ENCODE results near the gene RNLS.

Gene RNLS

GRCh38 chr10:88551246-88551645, 31.9 kb downstream of the RNLS start:
- no peak for DNase-seq

- no peak for DNase-seq
Observed at GRCh38 chr10:88546497-88546896, 36.6 kb downstream of the RNLS start.

GRCh38 chr10:88545359-88545758, 37.8 kb downstream of the RNLS start:
- DNase-seq, result no peak

- no peak for DNase-seq
Observed at GRCh38 chr10:88544140-88544870, 38.8 kb downstream of the RNLS start.

GRCh38 chr10:88542522-88542921, 40.6 kb downstream of the RNLS start:
- DNase-seq, result no peak

GRCh38 chr10:88541116-88541626, 41.9 kb downstream of the RNLS start:
- DNase-seq, result no peak

GRCh38 chr10:88540351-88540750, 42.8 kb downstream of the RNLS start:
- no peak for DNase-seq

- no peak for DNase-seq
Observed at GRCh38 chr10:88538048-88538447, 45.1 kb downstream of the RNLS start.

GRCh38 chr10:88537322-88537721, 45.8 kb downstream of the RNLS start:
- no peak for DNase-seq

- no peak for DNase-seq
Observed at GRCh38 chr10:88536437-88536836, 46.7 kb downstream of the RNLS start.

GRCh38 chr10:88534072-88534665, 48.9 kb downstream of the RNLS start:
- no peak for DNase-seq

GRCh38 chr10:88531392-88532052, 51.6 kb downstream of the RNLS start:
- no peak for DNase-seq

- no peak for DNase-seq
Observed at GRCh38 chr10:88530629-88531391, 52.3 kb downstream of the RNLS start.

- DNase-seq, result no peak
Observed at GRCh38 chr10:88530093-88530492, 53.0 kb downstream of the RNLS start.

GRCh38 chr10:88528806-88529570, 54.1 kb downstream of the RNLS start:
- DNase-seq, result no peak

- DNase-seq, result no peak
Observed at GRCh38 chr10:88528201-88528600, 54.9 kb downstream of the RNLS start.

GRCh38 chr10:88527245-88527644, 55.9 kb downstream of the RNLS start:
- no peak for DNase-seq

- no peak for DNase-seq
Observed at GRCh38 chr10:88526501-88527105, 56.5 kb downstream of the RNLS start.

GRCh38 chr10:88525371-88526069, 57.6 kb downstream of the RNLS start:
- DNase-seq, result no peak

GRCh38 chr10:88523739-88524400, 59.2 kb downstream of the RNLS start:
- DNase-seq, result no peak

GRCh38 chr10:88522715-88523114, 60.4 kb downstream of the RNLS start:
- no peak for DNase-seq

All from NCI-H1436 (cell line).